GM21576 (cell line): ENCODE results near the gene ANKRD33.
"Not testable (repeated sequence)": the region's sequence is repeated elsewhere in the genome, so short reads cannot be mapped to it uniquely, and the experiment has no call there.

Experiments used
- ATAC-seq: cut with Tn5 transposase; IDR thresholded peaks from one replicate; pipeline ENCODE4 v1.9.1; 2021; ENCODE audit warnings: mild to moderate bottlenecking, moderate library complexity; ENCODE audit not compliant: unreplicated experiment

ANKRD33 gene

GRCh38 chr12:51873251-51873994 lies 14.5 kb upstream of the ANKRD33 start:
- no peak for ATAC-seq

- no peak for ATAC-seq
Measured at GRCh38 chr12:51874000-51874399, 13.9 kb upstream of the ANKRD33 start.

- no peak for ATAC-seq
Measured at GRCh38 chr12:51874486-51874885, 13.4 kb upstream of the ANKRD33 start.

GRCh38 chr12:51879102-51879501 lies 8.8 kb upstream of the ANKRD33 start:
- ATAC-seq, result no peak

- no peak for ATAC-seq
Measured at GRCh38 chr12:51883295-51883694, 4.6 kb upstream of the ANKRD33 start.

GRCh38 chr12:51883998-51884675 lies 3.8 kb upstream of the ANKRD33 start:
- ATAC-seq, result no peak

GRCh38 chr12:51884676-51885229 lies 3.1 kb upstream of the ANKRD33 start:
- no peak for ATAC-seq

- ATAC-seq, result not testable (repeated sequence)
Measured at GRCh38 chr12:51885294-51886020, 2.4 kb upstream of the ANKRD33 start.

GRCh38 chr12:51886021-51886710 lies 1.7 kb upstream of the ANKRD33 start:
- ATAC-seq, result no peak

GRCh38 chr12:51888316-51889215 lies 663 bp downstream of the ANKRD33 start:
- no peak for ATAC-seq

GRCh38 chr12:51889216-51890132 lies 1.6 kb downstream of the ANKRD33 start:
- no peak for ATAC-seq

- no peak for ATAC-seq
Measured at GRCh38 chr12:51890133-51890464, 2.2 kb downstream of the ANKRD33 start.

- no peak for ATAC-seq
Measured at GRCh38 chr12:51890511-51891171, 2.7 kb downstream of the ANKRD33 start.

- ATAC-seq, result no peak
Measured at GRCh38 chr12:51891843-51892242, 3.9 kb downstream of the ANKRD33 start.

- ATAC-seq, result no peak
Measured at GRCh38 chr12:51893786-51894185, 5.9 kb downstream of the ANKRD33 start.

GRCh38 chr12:51895378-51896135 lies 7.7 kb downstream of the ANKRD33 start:
- no peak for ATAC-seq

GRCh38 chr12:51896236-51896635 lies 8.3 kb downstream of the ANKRD33 start:
- no peak for ATAC-seq

GRCh38 chr12:51897181-51897580 lies 9.3 kb downstream of the ANKRD33 start:
- ATAC-seq, result no peak
